Naive thymus-derived CD4-positive, alpha-beta T cell (primary cell): ENCODE results near the gene PRSS56. TPM values are rescaled to one million over a fixed set of nuclear protein-coding genes. Genes with fewer than 3 reads are reported as not detected.

Experiments
- ATAC-seq: fragments of 150-1000 bp; cut with Tn5 transposase; 2 replicates; pipeline ENCODE4 v1.10.0; 2021; ENCODE audit warnings: mild to moderate bottlenecking, moderate library complexity
- CTCF ChIA-PET: fragments of 350-600 bp; sonication (Branson Sonifier 250); formaldehyde crosslinking; loops from one replicate; lab custom pipeline; 2021; ENCODE audit warnings: antibody characterized with exemption; lab: Charles Lee
- POLR2A ChIA-PET: fragments of 350-600 bp; sonication (Branson Sonifier 250); formaldehyde crosslinking; loops from one replicate; lab custom pipeline; 2021; ENCODE audit warnings: antibody characterized with exemption, inconsistent platforms; lab: Charles Lee
- DNase-seq, 9 donors: peaks; one replicate each; pipeline versions ENCODE4 v3.0.0 to v3.0.0-alpha.2; 2020 to 2022; ENCODE audit warnings: mixed read lengths in 1 of 9
- H3K27ac ChIP-seq: one replicate; pipeline ENCODE4 v1.7.0; 2013; ENCODE audit warnings: mild to moderate bottlenecking, low read depth, low read length, moderate library complexity
- H3K27me3 ChIP-seq, 2 donors: one replicate each; pipeline ENCODE4 v1.7.0; 2013; ENCODE audit warnings: low read length in 2 of 2, mild to moderate bottlenecking in 2 of 2, moderate library complexity in 2 of 2; ENCODE audit not compliant: control insufficient read depth in 2 of 2, insufficient read depth in 2 of 2
- H3K36me3 ChIP-seq, 3 experiments: 1 replicate in 2 of 3; 2 replicates in 1 of 3; pipeline ENCODE4 v1.7.0; 2013; ENCODE audit warnings: low read length in 3 of 3, mild to moderate bottlenecking in 3 of 3, moderate library complexity in 1 of 3; ENCODE audit not compliant: insufficient read depth in 3 of 3, control insufficient read depth in 2 of 3
- H3K4me1 ChIP-seq, 2 donors: one replicate each; pipeline ENCODE4 v1.7.0; 2013; ENCODE audit warnings: low read length in 2 of 2, mild to moderate bottlenecking in 2 of 2, moderate library complexity in 1 of 2; ENCODE audit not compliant: control insufficient read depth in 2 of 2, insufficient read depth in 2 of 2
- H3K4me3 ChIP-seq: 2 replicates; pipeline ENCODE4 v1.7.0; 2013; ENCODE audit warnings: mild to moderate bottlenecking, low read length
- H3K9me3 ChIP-seq, 3 experiments: 1 replicate in 2 of 3; 2 replicates in 1 of 3; pipeline ENCODE4 v1.7.0; 2013; ENCODE audit warnings: low read length in 3 of 3; ENCODE audit not compliant: control insufficient read depth in 2 of 3
- H3K27ac Mint-ChIP-seq, 9 donors: one replicate each; pipeline ENCODE4 v1.8.0; 2020 to 2022; ENCODE audit warnings: mixed read lengths in 9 of 9, mild to moderate bottlenecking in 8 of 9, moderate library complexity in 5 of 9, inconsistent platforms in 2 of 9
- H3K27me3 Mint-ChIP-seq, 5 donors: one replicate each; pipeline ENCODE4 v1.8.0; 2021 to 2022; ENCODE audit warnings: mixed read lengths in 5 of 5, mild to moderate bottlenecking in 1 of 5
- H3K36me3 Mint-ChIP-seq, 5 donors: one replicate each; pipeline ENCODE4 v1.8.0; 2020 to 2022; ENCODE audit warnings: mixed read lengths in 5 of 5, mild to moderate bottlenecking in 3 of 5, inconsistent platforms in 1 of 5
- H3K4me1 Mint-ChIP-seq, 7 donors: one replicate each; pipeline ENCODE4 v1.8.0; 2020 to 2022; ENCODE audit warnings: mixed read lengths in 7 of 7, mild to moderate bottlenecking in 3 of 7, inconsistent platforms in 1 of 7
- H3K4me3 Mint-ChIP-seq, 10 donors: one replicate each; pipeline ENCODE4 v1.8.0; 2020 to 2022; ENCODE audit warnings: mild to moderate bottlenecking in 10 of 10, mixed read lengths in 10 of 10, moderate library complexity in 6 of 10, inconsistent platforms in 2 of 10
- H3K9me3 Mint-ChIP-seq, 11 donors: one replicate each; pipeline ENCODE4 v1.8.0; 2020 to 2022; ENCODE audit warnings: mixed read lengths in 11 of 11, mild to moderate bottlenecking in 4 of 11, inconsistent platforms in 1 of 11, moderate library complexity in 1 of 11
- intact Hi-C, 2 donors: fragments of 100-400 bp; cut with micrococcal nuclease; formaldehyde crosslinking; loops; one replicate each; pipeline ENCODE4 v1.15.1; 2023
- polyA plus RNA-seq, 2 donors: library from polyadenylated mRNA; unstranded; fragments of 300-500 nt; fragmentation: Illumina TruSeq; gene quantifications; one replicate each; pipeline ENCODE4 v1.2.3, GENCODE V29; 2021
- total RNA-seq, 6 experiments: library from RNA in 5 of 6; stranded (reverse) in 5 of 6; gene quantifications; 1 replicate in 5 of 6; 2 replicates in 1 of 6; pipeline ENCODE4 v1.2.3 and lab custom pipeline; 2021 to 2026

Gene PRSS56
- total and polyA plus RNA-seq, 7 experiments from 2014 or later: not detected

- POLR2A ChIA-PET: no interaction called here
- H3K9me3 Mint-ChIP-seq: peaks cover 0 to 6% (median 0%) of the 10 kb centered on the region in 11 donors
- peaks cover 0 to 9% (median 0%) of the 10 kb centered on the region in 7 donors for H3K4me1 Mint-ChIP-seq
- Histone ChIP-seq H3K36me3 (no peaks in the 10 kb centered on the region), H3K4me1 (no peaks in the 10 kb centered on the region), H3K4me3 (no peak overlapping the region), H3K9me3 (peaks cover 0 to 7% (median 0%) of the 10 kb centered on the region in 3 experiments), H3K27ac (no peak overlapping the region), H3K27me3 (no peaks in the 10 kb centered on the region)
- H3K27ac Mint-ChIP-seq: no peak overlapping the region
- DNase-seq (no peak), ATAC-seq (no peak)
- intact Hi-C loops: no loop called here
- H3K36me3 Mint-ChIP-seq: no peaks in the 10 kb centered on the region
- H3K27me3 Mint-ChIP-seq: peaks cover 9 to 14% (median 12%) of the 10 kb centered on the region in 5 donors
- CTCF ChIA-PET: interaction anchor here (0.8 kb wide), 1 partner anchor 13 kb away, joined by 3 read pairs; no protein-coding TSS in a partner anchor
- no peak overlapping the region for H3K4me3 Mint-ChIP-seq
These were observed 15.8 kb downstream of the PRSS56 start for GRCh38 chr2:232535761-232536530.

DNA sequence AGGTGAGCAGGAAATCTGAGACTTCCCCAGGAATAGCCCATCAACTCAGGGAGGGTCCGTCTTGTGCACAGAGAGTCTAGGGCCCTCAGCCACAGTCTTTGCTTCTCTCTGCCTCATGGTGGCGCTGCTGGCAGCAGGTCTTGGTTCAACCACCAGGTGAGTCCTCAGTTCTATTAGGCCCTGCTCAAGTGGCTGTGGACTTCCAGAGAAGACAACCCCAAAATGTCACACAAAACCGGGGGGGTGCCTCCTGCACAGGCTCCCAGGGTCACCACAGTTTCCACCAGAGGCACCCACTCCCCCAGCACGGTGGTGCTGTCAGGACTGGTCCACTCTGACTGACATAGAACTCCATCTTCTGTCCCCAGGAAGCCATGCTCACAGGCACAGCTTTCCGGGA lies 16.9 kb downstream of the PRSS56 start:
- no peaks in the 10 kb centered on the region for H3K4me1 ChIP-seq
- no peaks in the 10 kb centered on the region for H3K36me3 Mint-ChIP-seq
- DNase-seq: no peak
- no peaks in the 10 kb centered on the region for H3K27me3 ChIP-seq
- CTCF ChIA-PET: no interaction called here
- H3K36me3 ChIP-seq: no peaks in the 10 kb centered on the region
- H3K9me3 Mint-ChIP-seq: peaks cover 0 to 6% (median 0%) of the 10 kb centered on the region in 11 donors
- H3K4me3 Mint-ChIP-seq: no peak overlapping the region
- POLR2A ChIA-PET: no interaction called here
- peaks cover 0 to 11% (median under 1%) of the 10 kb centered on the region in 7 donors for H3K4me1 Mint-ChIP-seq
- H3K27me3 Mint-ChIP-seq: peaks cover 9 to 14% (median 12%) of the 10 kb centered on the region in 5 donors
- no peak overlapping the region for H3K4me3 ChIP-seq
- H3K9me3 ChIP-seq: peaks cover 0 to 7% (median 0%) of the 10 kb centered on the region in 3 experiments
- no peak overlapping the region for H3K27ac ChIP-seq
- intact Hi-C loops: no loop called here
- no peak for ATAC-seq
- H3K27ac Mint-ChIP-seq: no peak overlapping the region

DNA sequence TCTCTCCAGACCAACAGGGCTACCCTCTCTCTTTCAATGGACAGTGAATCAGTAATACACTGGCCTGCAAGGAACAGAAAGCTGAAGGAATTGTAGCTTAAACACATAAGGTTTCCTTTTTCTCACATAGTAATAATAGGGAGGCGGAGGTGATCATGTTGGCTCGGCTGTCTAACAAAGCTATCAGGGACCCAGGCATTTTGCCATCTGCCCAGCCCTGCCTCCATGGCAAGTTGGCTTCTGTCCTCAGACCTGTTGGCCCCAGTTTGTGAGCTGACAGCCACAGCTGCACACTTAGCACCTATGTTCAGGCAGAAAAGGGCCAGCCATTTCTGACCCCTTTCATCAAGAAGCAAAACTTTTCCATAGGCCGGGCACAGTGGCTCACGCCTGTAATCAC lies 17.3 kb downstream of the PRSS56 start:
- H3K36me3 Mint-ChIP-seq: no peaks in the 10 kb centered on the region
- Histone ChIP-seq H3K4me1 (no peaks in the 10 kb centered on the region), H3K9me3 (peaks cover 0 to 7% (median 0%) of the 10 kb centered on the region in 3 experiments), H3K27me3 (no peaks in the 10 kb centered on the region), H3K36me3 (no peaks in the 10 kb centered on the region), H3K4me3 (no peak overlapping the region), H3K27ac (no peak overlapping the region)
- DNase-seq (no peak), ATAC-seq (no peak)
- intact Hi-C loops: no loop called here
- no peak overlapping the region for H3K27ac Mint-ChIP-seq
- H3K4me3 Mint-ChIP-seq: no peak overlapping the region
- H3K4me1 Mint-ChIP-seq: peaks cover 0 to 11% (median 5%) of the 10 kb centered on the region in 7 donors
- peaks cover 9 to 14% (median 12%) of the 10 kb centered on the region in 5 donors for H3K27me3 Mint-ChIP-seq
- CTCF ChIA-PET: no interaction called here
- peaks cover 0 to 6% (median 0%) of the 10 kb centered on the region in 11 donors for H3K9me3 Mint-ChIP-seq
- POLR2A ChIA-PET: interaction anchor here (0.5 to 0.8 kb wide), 2 partner anchors 13 to 15 kb away, joined by 3 read pairs; partner anchors contain the start of gene TIGD1

GRCh38 chr2:232538671-232539070 lies 18.5 kb downstream of the PRSS56 start:
- H3K27me3 ChIP-seq: no peaks in the 10 kb centered on the region
- H3K27me3 Mint-ChIP-seq: peaks cover 4 to 12% (median 9%) of the 10 kb centered on the region in 5 donors
- ATAC-seq (no peak), DNase-seq (no peak)
- H3K4me1 ChIP-seq: no peaks in the 10 kb centered on the region
- no peak overlapping the region for H3K27ac Mint-ChIP-seq
- CTCF ChIA-PET: interaction anchor here (0.7 kb wide), 1 partner anchor 344 kb away, joined by 4 read pairs; no protein-coding TSS in a partner anchor
- H3K4me3 ChIP-seq: no peak overlapping the region
- no peak overlapping the region for H3K4me3 Mint-ChIP-seq
- H3K36me3 ChIP-seq: no peaks in the 10 kb centered on the region
- intact Hi-C loops: no loop called here
- H3K9me3 Mint-ChIP-seq: peaks cover 0 to 6% (median 0%) of the 10 kb centered on the region in 11 donors
- peaks cover 0 to 7% (median 0%) of the 10 kb centered on the region in 3 experiments for H3K9me3 ChIP-seq
- POLR2A ChIA-PET: no interaction called here
- H3K27ac ChIP-seq: no peak overlapping the region
- peaks cover 0 to 16% (median 5%) of the 10 kb centered on the region in 7 donors for H3K4me1 Mint-ChIP-seq
- peaks cover 0 to 3% (median 0%) of the 10 kb centered on the region in 5 donors for H3K36me3 Mint-ChIP-seq

DNA sequence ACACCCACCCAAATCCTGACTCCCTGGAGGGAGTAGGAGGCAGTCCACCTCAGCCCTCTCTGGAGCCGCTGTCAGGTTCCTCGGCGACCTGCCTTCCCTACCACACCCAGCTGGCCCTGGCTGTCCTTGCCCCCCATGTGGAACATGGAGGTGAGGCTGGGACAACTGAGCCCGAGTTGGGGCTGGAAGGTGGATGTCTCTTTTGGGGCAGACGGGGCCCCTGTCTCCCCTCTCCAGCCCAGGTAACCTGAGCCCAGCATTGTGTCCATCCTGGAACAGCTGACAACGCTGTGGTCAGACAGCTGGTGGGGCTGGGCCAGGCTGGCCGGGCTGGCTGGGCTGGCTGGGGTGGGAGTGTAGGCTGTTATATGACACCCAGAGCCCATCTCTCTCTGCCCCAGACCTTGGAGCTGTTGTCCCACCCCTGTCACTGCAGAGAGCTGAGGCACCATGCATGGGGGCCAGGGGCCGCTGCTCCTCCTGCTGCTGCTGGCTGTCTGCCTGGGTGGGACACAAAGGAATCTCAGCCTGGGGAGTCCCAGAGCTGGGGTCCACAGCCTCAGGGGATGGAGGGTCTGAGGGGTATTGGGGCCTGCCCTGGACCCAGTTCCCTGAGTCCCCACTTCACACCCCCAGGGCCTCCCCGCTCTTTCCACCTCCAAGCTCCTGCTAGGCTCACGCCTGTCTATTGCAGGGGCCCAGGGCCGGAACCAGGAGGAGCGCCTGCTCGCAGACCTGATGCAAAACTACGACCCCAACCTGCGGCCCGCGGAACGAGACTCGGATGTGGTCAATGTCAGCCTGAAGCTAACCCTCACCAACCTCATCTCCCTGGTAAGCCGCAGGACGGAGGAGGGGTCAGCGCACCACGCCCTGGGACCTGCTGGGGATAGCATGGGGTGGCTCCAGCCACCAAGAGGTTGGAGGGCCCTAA lies 19.4 kb downstream of the PRSS56 start, which contains the start of gene CHRNG:
Gene CHRNG, plus strand, starts transcription at position 395 of the 934 bp plus-strand sequence. Its CDS starts 56 bp downstream, at position 451.
- peaks cover 0 to 7% (median 0%) of the 10 kb centered on the region in 3 experiments for H3K9me3 ChIP-seq
- no peak within 1 kb of the TSS for H3K4me3 Mint-ChIP-seq
- H3K4me1 Mint-ChIP-seq: peaks cover 0 to 21% (median 8%) of the 10 kb centered on the region in 7 donors
- no peak within 1 kb of the TSS for H3K27ac Mint-ChIP-seq
- peaks cover 0 to 12% (median 9%) of the 10 kb centered on the region in 5 donors for H3K27me3 Mint-ChIP-seq
- H3K4me1 ChIP-seq: no peaks in the 10 kb centered on the region
- peaks cover 0 to 7% (median under 1%) of the 10 kb centered on the region in 5 donors for H3K36me3 Mint-ChIP-seq
- intact Hi-C loops: no loop called here
- H3K4me3 ChIP-seq: no peak within 1 kb of the TSS
- ATAC-seq (no peak), DNase-seq (no peak)
- peaks cover 0 to 6% (median 0%) of the 10 kb centered on the region in 11 donors for H3K9me3 Mint-ChIP-seq
- POLR2A ChIA-PET: no interaction called here
- H3K27me3 ChIP-seq: no peaks in the 10 kb centered on the region
- H3K27ac ChIP-seq: no peak within 1 kb of the TSS
- peaks cover 0 to 3% (median 0%) of the 10 kb centered on the region in 3 experiments for H3K36me3 ChIP-seq
- CTCF ChIA-PET: no interaction called here

- Histone ChIP-seq H3K27me3 (no peaks in the 10 kb centered on the region), H3K36me3 (peaks cover 0 to 8% (median 0%) of the 10 kb centered on the region in 3 experiments), H3K4me1 (no peaks in the 10 kb centered on the region), H3K9me3 (peaks cover 0 to 7% (median 0%) of the 10 kb centered on the region in 3 experiments), H3K4me3 (no peak overlapping the region), H3K27ac (no peak overlapping the region)
- H3K9me3 Mint-ChIP-seq: peaks cover 0 to 6% (median 0%) of the 10 kb centered on the region in 11 donors
- H3K4me1 Mint-ChIP-seq: peaks cover 0 to 21% (median 11%) of the 10 kb centered on the region in 7 donors
- DNase-seq (no peak), ATAC-seq (no peak)
- H3K36me3 Mint-ChIP-seq: peaks cover 0 to 11% (median 4%) of the 10 kb centered on the region in 5 donors
- intact Hi-C loops: no loop called here
- POLR2A ChIA-PET: no interaction called here
- peaks cover 0 to 12% (median 9%) of the 10 kb centered on the region in 5 donors for H3K27me3 Mint-ChIP-seq
- H3K27ac Mint-ChIP-seq: no peak overlapping the region
- H3K4me3 Mint-ChIP-seq: no peak overlapping the region
- CTCF ChIA-PET: no interaction called here
These were observed 20.4 kb downstream of the PRSS56 start for GRCh38 chr2:232540441-232541041.
